Fibroblast of skin of abdomen (primary cell): ENCODE data around the gene SH3RF1.

Experiments used
- DNase-seq: peaks from one replicate; pipeline ENCODE4 v3.0.0-alpha.2; 2013

The SH3RF1 gene

GRCh38 chr4:169063441-169063840 is 207.3 kb downstream of the SH3RF1 start:
- DNase-seq: no peak

GRCh38 chr4:169062897-169063244 is 207.9 kb downstream of the SH3RF1 start:
- no peak for DNase-seq

- no peak for DNase-seq
These were observed 209.4 kb downstream of the SH3RF1 start for GRCh38 chr4:169061386-169061785.

GRCh38 chr4:169060391-169061091 is 210.2 kb downstream of the SH3RF1 start:
- DNase-seq: no peak

- peak; percentile 53 for DNase-seq
These were observed 211.2 kb downstream of the SH3RF1 start for GRCh38 chr4:169059306-169060211.

GRCh38 chr4:169058312-169058711 is 212.4 kb downstream of the SH3RF1 start:
- no peak for DNase-seq

- no peak for DNase-seq
These were observed 215.9 kb downstream of the SH3RF1 start for GRCh38 chr4:169054879-169055278.

- DNase-seq: no peak
These were observed 218.2 kb downstream of the SH3RF1 start for GRCh38 chr4:169052594-169052945.

GRCh38 chr4:169051761-169052593 is 218.8 kb downstream of the SH3RF1 start:
- peak; percentile 59 for DNase-seq

GRCh38 chr4:169050881-169051760 is 219.6 kb downstream of the SH3RF1 start:
- DNase-seq: peak; percentile 83

GRCh38 chr4:169050284-169050683 is 220.5 kb downstream of the SH3RF1 start:
- DNase-seq: no peak

GRCh38 chr4:169048868-169049414 is 221.8 kb downstream of the SH3RF1 start:
- DNase-seq: no peak

- DNase-seq: no peak
These were observed 222.8 kb downstream of the SH3RF1 start for GRCh38 chr4:169047956-169048355.

GRCh38 chr4:169045862-169046584 is 224.7 kb downstream of the SH3RF1 start:
- DNase-seq: no peak

- no peak for DNase-seq
These were observed 225.9 kb downstream of the SH3RF1 start for GRCh38 chr4:169044714-169045447.
